LHCN-M2 (cell line): ENCODE data around the gene DDN. TPM values are rescaled to one million over a fixed set of nuclear protein-coding genes. Genes with fewer than 3 reads are reported as not detected.

Experiments used
- DNase-seq: peaks from one replicate; pipeline ENCODE4 v3.0.0-alpha.2; 2012; ENCODE audit warnings: low read depth
- total RNA-seq: library from RNA; depleted of rRNA; stranded (reverse); fragments of >200 nt; gene quantifications from 2 replicates; pipeline ENCODE4 v1.2.3, GENCODE V29; 2014; rRNA removed

Gene DDN
- total RNA-seq, 1 experiment from 2014 or later: 0.52 TPM

- DNase-seq: no peak
Measured at GRCh38 chr12:48967991-48968390, 31.2 kb downstream of the DDN start.

- no peak for DNase-seq
Measured at GRCh38 chr12:48966177-48966895, 32.8 kb downstream of the DDN start.

GRCh38 chr12:48965298-48965838, 33.8 kb downstream of the DDN start:
- peak; percentile 28 for DNase-seq

DNA sequence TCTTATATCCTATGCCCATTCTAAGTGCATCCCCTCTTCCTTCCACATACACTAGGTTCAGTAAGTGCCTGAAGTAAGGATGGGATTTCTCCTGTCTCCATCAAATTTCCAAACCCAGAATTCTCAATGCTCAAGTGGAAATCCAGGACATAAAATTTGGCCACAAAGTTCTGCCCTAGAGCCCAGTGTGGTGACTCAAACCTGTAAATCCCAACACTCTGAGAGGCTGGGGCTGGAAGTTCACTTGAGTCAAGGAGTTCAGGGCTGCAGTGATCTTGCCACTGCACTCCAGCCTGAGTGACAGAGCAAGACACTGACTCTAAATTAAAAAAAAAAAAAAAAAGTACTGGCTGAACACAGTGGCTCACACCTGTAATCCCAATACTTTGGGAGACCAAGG, 37.4 kb downstream of the DDN start:
- peak; percentile 42 for DNase-seq

DNA sequence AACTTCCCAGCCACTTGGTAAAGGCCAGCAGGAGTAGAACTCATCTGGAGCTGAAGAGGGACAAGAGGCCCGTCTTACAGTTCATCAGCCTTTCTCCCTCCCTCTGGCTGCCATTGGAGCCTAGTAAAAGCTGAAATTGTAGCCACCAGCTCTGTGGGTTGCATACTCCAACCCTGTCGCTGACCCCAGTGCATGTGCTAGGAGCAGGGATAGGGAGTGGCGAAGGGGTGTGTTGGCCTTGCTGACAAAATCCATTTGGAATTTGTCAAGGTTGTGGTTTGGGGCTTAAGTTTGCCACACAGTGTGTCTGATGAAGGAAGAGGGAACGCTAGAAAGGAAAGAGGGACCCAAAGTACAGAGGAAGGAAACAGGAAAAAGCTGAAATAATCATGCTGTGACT, 37.8 kb downstream of the DDN start:
- peak; percentile 41 for DNase-seq

DNA sequence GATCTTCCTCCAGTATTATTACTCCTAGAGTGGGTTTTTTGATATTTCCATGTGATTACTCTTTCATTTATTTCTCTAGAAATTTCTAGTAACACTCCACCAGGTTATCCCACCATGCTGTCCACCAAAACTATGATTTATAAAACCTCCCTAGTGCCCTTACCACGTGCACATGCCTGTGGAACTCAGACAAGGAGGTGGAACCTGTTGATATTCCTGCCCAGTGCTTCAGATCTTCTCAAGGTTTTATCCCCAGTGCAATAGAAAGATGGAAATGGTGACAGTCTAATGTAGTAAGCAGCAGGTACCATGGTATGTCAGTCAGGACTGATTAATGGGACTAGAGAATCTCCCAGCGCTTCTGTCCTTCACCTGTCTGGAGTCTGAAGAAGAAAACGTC, 38.3 kb downstream of the DDN start:
- DNase-seq: no peak

DNA sequence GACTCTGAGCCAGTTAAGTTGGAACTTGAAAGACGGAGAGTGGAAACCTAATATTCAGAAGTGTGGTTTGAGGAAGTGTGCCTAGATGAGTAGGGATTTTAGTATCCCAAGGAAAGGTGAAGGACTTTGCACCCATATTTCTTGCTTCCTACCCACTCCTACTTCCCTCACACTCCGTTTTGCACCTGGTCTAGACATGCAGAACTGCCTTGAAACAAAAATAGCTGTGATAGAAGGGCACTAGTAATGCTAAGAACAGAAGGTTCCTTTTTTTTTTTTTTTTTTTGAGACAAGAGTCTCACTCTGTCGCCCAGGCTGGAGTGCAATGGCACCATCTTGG, 41.2 kb downstream of the DDN start:
- no peak for DNase-seq

DNA sequence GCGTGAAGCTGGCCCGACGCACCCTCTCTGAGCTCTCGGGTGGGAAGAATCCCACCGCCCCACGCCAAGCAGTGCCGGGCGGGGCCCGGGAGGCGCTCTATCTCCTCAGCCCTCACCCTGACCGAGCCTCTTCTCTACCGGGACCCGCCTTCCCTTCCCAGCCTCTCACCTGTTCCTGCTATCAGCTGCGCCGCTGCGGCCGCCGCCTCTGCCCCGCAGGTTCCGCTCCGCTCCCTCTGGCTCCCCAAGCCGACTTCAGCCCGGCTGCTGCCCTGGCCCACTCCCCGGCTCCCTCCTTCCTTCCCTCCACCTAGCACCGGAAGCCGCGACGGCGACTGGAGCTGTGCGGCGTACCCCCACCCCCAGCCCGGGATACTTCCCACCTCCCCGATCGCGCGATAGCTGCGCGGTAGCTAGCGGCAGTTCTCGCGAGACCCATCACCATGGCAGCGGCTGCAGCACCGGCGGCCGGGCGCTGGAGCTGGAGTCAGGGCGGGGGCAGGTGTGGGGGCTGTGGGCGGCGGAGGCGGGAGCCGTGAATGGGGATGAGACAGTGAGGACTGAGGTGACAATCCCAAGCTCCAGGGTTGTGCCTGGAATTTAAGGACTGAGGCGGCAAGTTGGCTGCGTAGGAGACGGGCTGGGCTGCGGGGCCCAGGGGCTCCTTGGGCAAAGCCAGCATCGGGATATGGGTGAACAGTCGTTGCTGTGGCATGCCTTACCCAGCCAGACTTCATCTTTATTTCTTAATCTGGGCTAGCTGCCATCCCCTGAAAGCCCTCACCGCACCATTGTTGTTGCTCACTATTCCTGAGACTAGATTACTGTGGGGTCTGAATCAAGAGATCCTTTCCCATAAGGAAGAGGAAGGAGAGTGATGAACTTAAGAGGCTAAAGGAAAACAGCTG, 41.8 kb downstream of the DDN start, which contains the start of gene ARF3:
Gene ARF3, minus strand, starts transcription at position 347 of the 908 bp plus-strand sequence. CDS start 16,392 bp downstream, outside the sequence.
- peak; percentile 85 for DNase-seq

- peak; percentile 95 for DNase-seq
Measured at GRCh38 chr12:48956279-48957140, 42.7 kb downstream of the DDN start.

GRCh38 chr12:48954841-48955501, 44.2 kb downstream of the DDN start:
- DNase-seq: no peak

- no peak for DNase-seq
Measured at GRCh38 chr12:48954061-48954460, 45.1 kb downstream of the DDN start.

- no peak for DNase-seq
Measured at GRCh38 chr12:48952691-48953090, 46.5 kb downstream of the DDN start.

DNA sequence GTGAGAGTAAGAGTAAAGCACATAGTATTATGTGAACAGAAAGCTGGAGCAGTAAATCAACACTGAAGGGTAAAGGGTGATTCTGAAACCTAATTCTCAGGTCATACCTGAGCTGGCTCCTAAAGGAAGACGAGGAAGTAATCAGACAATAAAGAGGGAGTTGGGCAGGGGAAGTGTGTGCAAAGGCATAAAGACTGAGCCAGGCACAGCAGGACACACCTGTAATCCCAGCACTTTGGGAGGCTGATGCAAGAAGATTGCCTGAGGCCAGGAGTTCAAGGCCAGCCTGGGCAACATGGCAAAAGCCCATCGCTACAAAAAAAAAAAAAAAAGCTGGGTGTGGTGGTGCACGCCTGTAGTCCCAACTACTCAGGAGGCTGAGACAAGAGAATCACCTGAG, 51.4 kb downstream of the DDN start:
- no peak for DNase-seq

DNA sequence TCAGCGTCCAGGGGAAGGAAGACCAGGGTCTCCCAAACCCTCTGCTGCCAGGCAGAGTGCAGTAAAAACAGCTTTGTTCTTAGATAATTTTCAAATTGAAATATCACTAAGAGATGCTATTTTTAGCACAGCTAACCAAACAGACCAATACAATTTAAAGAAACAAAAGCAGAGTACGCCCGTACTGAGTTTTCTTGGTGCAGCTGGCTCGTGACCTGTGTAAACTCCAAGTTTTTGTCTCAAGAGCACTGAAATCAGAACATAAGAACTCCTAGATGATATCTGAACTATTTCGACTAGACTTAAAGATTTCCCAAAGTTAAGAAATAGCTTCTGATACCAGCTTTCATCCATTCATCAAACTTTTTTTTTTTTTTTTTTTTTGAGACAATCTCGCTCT, 52.2 kb downstream of the DDN start:
- no peak for DNase-seq

- no peak for DNase-seq
Measured at GRCh38 chr12:48946205-48946604, 53.0 kb downstream of the DDN start.

Other genes starting within 250 kb of the DDN start
- 24.7 and 25.6 TPM in 2 replicates for gene ADCY6, start 210.3 kb downstream of the DDN start, total RNA-seq
- gene CACNB3, start 180.9 kb downstream of the DDN start, total RNA-seq: 29.4 and 30.0 TPM in 2 replicates
- 91.0 and 98.6 TPM in 2 replicates for gene DDX23, start 147.2 kb downstream of the DDN start, total RNA-seq
- not detected in 2 replicates for gene RND1, start 133.5 kb downstream of the DDN start, total RNA-seq
- 12.6 and 17.3 TPM in 2 replicates for gene FKBP11, start 73.9 kb downstream of the DDN start, total RNA-seq
- gene ARF3, start 41.9 kb downstream of the DDN start, total RNA-seq: 75.0 and 88.8 TPM in 2 replicates
- 1.5 TPM in 1 of 2 replicates, not detected in the other for gene WNT10B, start 27.6 kb downstream of the DDN start, total RNA-seq
- gene WNT1, start 21.1 kb downstream of the DDN start, total RNA-seq: not detected in 2 replicates
- 68.0 and 77.4 TPM in 2 replicates for gene PRKAG1, start 19.4 kb upstream of the DDN start, total RNA-seq
- gene KMT2D, start 61.4 kb upstream of the DDN start, total RNA-seq: 22.6 and 26.9 TPM in 2 replicates
- 0.90 and 2.9 TPM in 2 replicates for gene RHEBL1, start 70.6 kb upstream of the DDN start, total RNA-seq
- 0.06 TPM in 1 of 2 replicates, not detected in the other for gene DHH, start 95.4 kb upstream of the DDN start, total RNA-seq
- gene LMBR1L, start 111.5 kb upstream of the DDN start, total RNA-seq: 20.5 and 25.0 TPM in 2 replicates
- 3,747 and 3,781 TPM in 2 replicates for gene TUBA1B, start 132.0 kb upstream of the DDN start, total RNA-seq
- 953 and 1,210 TPM in 2 replicates for gene TUBA1A, start 189.7 kb upstream of the DDN start, total RNA-seq